Choroid plexus epithelial cell (primary cell): ENCODE results near the gene PCSK2.

ENCODE experiments used
- DNase-seq: peaks from one replicate; pipeline ENCODE4 v3.0.0-alpha.2; 2010; ENCODE audit warnings: low read depth
- H3K4me3 ChIP-seq: 2 replicates; pipeline ENCODE4 v1.5.1; 2011; ENCODE audit warnings: low read depth, mild to moderate bottlenecking, control low read depth, low read length, moderate library complexity
- CTCF ChIP-seq: conservative IDR thresholded peaks from 2 replicates; pipeline ENCODE4 v1.5.1; 2011; ENCODE audit warnings: low read depth, mild to moderate bottlenecking, control low read depth, inconsistent platforms, low read length, moderate library complexity

Gene PCSK2

DNA sequence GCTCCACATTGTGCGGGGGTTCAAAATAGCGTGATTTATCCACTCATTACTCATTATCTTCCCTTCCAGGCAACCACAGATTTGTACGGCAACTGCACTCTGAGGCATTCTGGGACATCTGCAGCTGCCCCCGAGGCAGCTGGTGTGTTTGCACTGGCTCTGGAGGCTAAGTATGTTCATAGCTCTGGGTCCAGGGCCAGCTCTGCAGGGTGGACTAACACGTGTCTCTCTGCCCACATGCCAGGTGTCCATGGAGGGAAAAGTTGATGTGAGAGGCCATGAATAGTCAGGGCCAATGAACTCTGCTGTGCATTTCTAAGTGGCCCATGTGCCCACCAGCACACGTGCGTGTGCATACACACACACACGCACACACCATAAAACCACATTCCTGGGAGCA, 229.4 kb downstream of the PCSK2 start:
- DNase-seq, result no peak
- no peak for TF ChIP-seq CTCF
- H3K4me3 ChIP-seq, result no peak overlapping the region

- no peak overlapping the region for H3K4me3 ChIP-seq
- TF ChIP-seq CTCF, result no peak
- DNase-seq, result no peak
These were observed 230.2 kb downstream of the PCSK2 start for GRCh38 chr20:17457079-17457478.

- DNase-seq, result no peak
These were observed 230.8 kb downstream of the PCSK2 start for GRCh38 chr20:17457588-17458190.

DNA sequence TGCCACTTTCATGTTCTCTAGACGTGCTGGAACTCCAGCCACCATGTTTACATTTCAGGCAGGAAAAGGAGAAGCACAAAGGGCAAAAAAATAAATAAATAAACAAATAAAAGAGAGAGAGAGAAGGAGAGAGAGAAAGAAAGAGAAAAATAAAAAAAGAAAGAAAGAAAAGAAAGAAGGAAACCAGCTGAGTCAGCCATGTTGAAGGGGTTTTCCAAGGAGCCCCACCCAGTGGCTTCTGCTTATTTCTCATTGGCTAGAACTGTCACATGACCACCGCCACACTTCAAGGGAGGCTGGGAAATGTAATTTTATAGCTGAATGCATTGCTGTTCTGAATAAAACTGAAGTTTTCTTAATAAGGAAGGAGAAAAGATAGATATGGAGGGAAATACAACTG, 233.3 kb downstream of the PCSK2 start:
- DNase-seq, result no peak
- no peak for TF ChIP-seq CTCF
- no peak overlapping the region for H3K4me3 ChIP-seq

More at GRCh38 chr20:17457588-17458190, 230.8 kb downstream of the PCSK2 start:
- no peak for TF ChIP-seq CTCF
- no peak overlapping the region for H3K4me3 ChIP-seq

DNA sequence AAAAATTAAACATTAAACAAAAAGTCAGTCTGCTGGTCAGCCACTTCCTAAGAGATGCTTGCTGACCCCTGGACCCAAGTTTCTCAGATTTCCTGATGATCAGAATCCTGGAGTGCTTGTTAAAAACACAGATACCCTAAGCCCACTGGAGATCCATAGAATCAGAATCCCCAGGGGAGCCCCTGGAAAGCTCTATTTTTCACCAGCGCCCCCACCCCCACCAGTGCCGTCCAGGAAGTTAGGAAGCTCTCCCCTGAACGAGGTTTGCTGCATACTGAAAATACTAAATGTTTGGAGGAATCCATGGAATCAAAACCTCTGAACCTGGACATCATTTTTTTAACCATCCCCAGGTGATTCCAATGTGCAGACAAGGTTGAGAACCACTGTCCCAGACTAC, 235.1 kb downstream of the PCSK2 start:
- no peak for TF ChIP-seq CTCF
- no peak for DNase-seq
- H3K4me3 ChIP-seq, result no peak overlapping the region

DNA sequence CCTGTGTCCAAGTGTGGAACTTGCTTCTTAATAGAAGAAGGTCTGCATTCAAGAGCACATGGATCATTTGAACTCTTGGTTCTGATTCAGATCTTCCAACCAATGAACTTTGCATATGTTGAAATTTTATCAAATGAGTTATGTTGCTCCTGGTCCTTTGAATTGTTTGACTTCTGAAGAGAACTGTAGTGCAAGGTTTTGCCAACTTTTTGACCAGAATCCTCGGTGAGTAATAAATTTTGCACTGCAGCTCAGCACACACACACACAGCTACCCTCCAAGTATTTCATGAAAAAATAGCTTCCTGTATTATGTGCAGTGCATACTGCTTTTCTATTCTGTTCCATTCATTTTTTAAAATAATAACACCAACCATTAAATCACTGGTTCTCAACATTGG, 236.9 kb downstream of the PCSK2 start:
- H3K4me3 ChIP-seq, result no peak overlapping the region
- DNase-seq, result no peak
- no peak for TF ChIP-seq CTCF

DNA sequence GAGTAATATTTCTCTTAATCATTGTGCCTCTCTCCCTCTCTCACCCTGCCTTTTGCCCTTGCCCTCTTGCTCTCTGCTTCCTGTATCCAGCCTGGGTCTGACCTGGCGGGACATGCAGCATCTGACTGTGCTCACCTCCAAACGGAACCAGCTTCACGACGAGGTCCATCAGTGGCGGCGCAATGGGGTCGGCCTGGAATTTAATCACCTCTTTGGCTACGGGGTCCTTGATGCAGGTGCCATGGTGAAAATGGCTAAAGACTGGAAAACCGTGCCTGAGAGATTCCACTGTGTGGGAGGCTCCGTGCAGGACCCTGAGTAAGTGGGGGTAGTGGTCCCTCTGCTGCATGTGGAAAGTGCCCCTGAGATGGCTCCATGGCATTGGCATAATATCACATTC, 238.4 kb downstream of the PCSK2 start:
- TF ChIP-seq CTCF, result no peak
- H3K4me3 ChIP-seq, result no peak overlapping the region
- no peak for DNase-seq
